Measurements from ENCODE around the gene LCN1. TPM values are rescaled to one million over a fixed set of nuclear protein-coding genes. Genes with fewer than 3 reads are reported as not detected.

The LCN1 gene
- total RNA-seq, 1 donor from 2014 or later, result not detected

- ATAC-seq (no peak), DNase-seq (no peak)
- intact Hi-C loops (cut with micrococcal nuclease), result no loop called here
Observed at GRCh38 chr9:135561391-135562234, 40.4 kb downstream of the LCN1 start, which contains the start of gene PAEP. TSS of gene PAEP (plus strand) at chr9:135561756.

GRCh38 chr9:135562235-135562745 lies 41.0 kb downstream of the LCN1 start:
- no peak for ATAC-seq
- intact Hi-C loops (cut with micrococcal nuclease), result no loop called here

GRCh38 chr9:135563039-135563476 lies 41.8 kb downstream of the LCN1 start:
- ATAC-seq, result no peak
- intact Hi-C loops (cut with micrococcal nuclease), result no loop called here

More at GRCh38 chr9:135562235-135562745, 41.0 kb downstream of the LCN1 start:
- DNase-seq, result no peak

DNA sequence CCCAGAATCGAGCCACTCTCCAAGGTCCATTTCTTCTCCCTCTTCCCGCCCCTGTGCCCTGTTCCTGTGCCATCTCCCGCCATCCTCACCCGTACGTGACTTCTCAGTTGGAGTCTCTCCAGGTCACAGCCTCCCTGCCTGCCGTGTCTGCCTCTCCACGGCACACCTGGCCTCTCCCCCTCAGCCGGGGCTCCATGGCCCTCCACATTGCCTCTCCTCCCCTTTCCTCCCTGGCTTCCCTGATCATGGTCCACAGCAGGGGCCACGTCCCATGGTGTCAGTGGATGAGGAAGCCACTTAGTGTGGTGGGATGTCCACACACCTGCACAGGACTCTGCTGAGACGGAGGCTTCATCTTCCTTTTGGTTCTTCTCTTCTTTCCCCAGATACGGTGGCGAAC lies 42.6 kb downstream of the LCN1 start:
- no peak for DNase-seq
- intact Hi-C loops (cut with micrococcal nuclease), result no loop called here
- no peak for ATAC-seq

More at GRCh38 chr9:135563039-135563476, 41.8 kb downstream of the LCN1 start:
- DNase-seq, result no peak

- intact Hi-C loops (cut with micrococcal nuclease), result no loop called here
- no peak for DNase-seq
Observed at GRCh38 chr9:135565141-135565628, 43.9 kb downstream of the LCN1 start.

DNA sequence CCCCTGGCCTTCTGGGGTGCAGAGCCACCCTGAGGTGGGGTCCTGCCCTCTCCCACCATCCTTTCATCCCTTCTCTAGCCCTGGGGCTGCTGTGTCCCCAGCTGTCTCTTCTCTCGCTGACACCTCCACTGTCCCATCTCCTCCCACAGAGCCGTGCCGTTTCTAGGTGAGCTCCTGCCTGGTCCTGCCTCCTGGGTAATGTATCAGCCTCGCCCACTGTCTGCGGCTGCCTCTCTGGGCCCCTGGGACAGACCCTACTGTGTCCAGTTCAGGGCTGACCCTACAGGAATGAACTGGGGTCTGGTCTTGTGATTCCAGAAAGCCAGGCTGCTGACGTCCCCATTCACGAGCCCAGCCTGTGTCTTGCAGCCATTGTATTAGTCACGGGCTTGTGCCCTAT lies 44.4 kb downstream of the LCN1 start:
- ATAC-seq (no peak), DNase-seq (no peak)
- intact Hi-C loops (cut with micrococcal nuclease), result no loop called here

More at GRCh38 chr9:135565141-135565628, 43.9 kb downstream of the LCN1 start:
- no peak for ATAC-seq

DNA sequence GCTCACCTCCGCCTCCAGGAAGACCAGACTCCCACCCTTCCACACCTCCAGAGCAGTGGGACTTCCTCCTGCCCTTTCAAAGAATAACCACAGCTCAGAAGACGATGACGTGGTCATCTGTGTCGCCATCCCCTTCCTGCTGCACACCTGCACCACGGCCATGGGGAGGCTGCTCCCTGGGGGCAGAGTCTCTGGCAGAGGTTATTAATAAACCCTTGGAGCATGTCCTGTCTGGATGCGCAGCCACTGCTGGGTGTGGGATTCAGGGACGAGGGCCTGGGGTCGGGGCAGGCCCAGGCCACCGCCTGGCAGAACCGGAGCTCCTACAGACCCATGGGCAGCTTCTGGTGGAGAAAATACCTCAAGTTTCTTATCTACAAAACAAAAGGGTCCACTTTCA lies 45.3 kb downstream of the LCN1 start:
- intact Hi-C loops (cut with micrococcal nuclease), result no loop called here
- DNase-seq (no peak), ATAC-seq (no peak)

DNA sequence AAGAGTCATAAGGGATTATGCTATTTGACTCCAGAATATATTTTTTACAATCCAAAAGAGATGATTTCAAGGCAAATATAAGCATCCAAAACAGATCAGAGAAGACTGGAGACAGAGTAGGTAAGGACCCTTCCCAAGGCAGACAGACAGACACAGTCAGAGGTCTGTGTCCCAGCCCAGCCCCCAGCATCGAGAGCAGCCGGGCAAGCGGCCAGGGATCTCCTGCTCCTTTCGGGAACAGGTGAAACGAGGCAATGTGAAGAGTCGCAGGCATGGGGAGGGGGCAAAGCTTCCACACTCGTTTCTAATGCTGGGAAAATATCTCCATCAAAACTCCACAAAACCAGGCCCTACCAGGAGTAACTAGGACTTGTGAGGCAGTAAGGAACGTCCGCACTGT lies 46.1 kb downstream of the LCN1 start:
- intact Hi-C loops (cut with micrococcal nuclease), result no loop called here
- ATAC-seq, result no peak
- no peak for DNase-seq

GRCh38 chr9:135568026-135568425 lies 46.8 kb downstream of the LCN1 start:
- no peak for ATAC-seq
- no peak for DNase-seq
- intact Hi-C loops (cut with micrococcal nuclease), result no loop called here

GRCh38 chr9:135570456-135570855 lies 49.2 kb downstream of the LCN1 start:
- intact Hi-C loops (cut with micrococcal nuclease), result no loop called here
- DNase-seq (no peak), ATAC-seq (no peak)

DNA sequence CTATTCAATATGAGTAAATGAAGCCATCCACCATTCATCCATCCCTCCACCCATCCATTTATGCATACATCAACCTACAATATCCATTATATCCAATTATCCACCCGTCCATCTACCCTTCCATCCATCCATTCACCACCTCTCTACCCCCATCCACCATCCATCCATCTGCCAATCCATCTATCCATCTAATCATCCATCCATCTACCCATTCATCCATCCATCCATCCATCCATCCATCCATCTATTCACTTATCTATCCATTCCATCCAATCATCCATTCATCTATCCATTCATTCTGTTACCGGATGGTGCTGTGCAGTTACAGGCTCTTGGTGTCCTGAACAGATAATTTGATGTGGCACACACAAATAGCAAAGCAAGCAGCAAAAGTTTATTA lies 51.0 kb downstream of the LCN1 start:
- DNase-seq, result no peak
- no peak for ATAC-seq
- intact Hi-C loops (cut with micrococcal nuclease), result no loop called here

DNA sequence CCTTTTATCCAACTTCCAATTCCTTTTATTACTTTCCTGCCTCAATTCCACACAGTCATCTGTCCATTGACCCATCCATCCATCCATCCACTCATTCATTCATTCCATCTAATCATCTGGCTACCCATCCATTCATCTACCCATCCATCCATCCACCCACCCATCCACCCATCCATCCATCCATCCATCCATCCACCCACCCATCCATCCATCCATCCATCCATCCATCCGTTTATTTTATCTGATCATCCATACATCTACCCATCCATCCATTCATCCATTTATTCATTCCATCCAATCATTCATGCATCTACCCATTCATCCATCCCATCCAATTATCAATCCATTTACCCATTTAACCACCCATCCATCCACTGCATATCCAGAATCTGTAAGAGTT lies 51.9 kb downstream of the LCN1 start:
- intact Hi-C loops (cut with micrococcal nuclease), result no loop called here
- ATAC-seq (no peak), DNase-seq (no peak)

GRCh38 chr9:135574331-135574730 lies 53.1 kb downstream of the LCN1 start:
- intact Hi-C loops (cut with micrococcal nuclease), result no loop called here
- no peak for DNase-seq
- no peak for ATAC-seq

- DNase-seq (no peak), ATAC-seq (no peak)
- intact Hi-C loops (cut with micrococcal nuclease), result no loop called here
Observed at GRCh38 chr9:135574943-135575342, 53.7 kb downstream of the LCN1 start.

Other genes starting within 250 kb of the LCN1 start
- 23.3 TPM for gene PPP1R26, start 41.7 kb upstream of the LCN1 start, total RNA-seq
- gene MRPS2, start 20.8 kb upstream of the LCN1 start, total RNA-seq, result 49.8 TPM
- not detected for gene OBP2A, start 24.7 kb downstream of the LCN1 start, total RNA-seq
- not detected for gene PAEP, start 40.3 kb downstream of the LCN1 start, total RNA-seq
- not detected for gene GLT6D1, start 118.1 kb downstream of the LCN1 start, total RNA-seq
- gene LCN9, start 141.9 kb downstream of the LCN1 start, total RNA-seq, result not detected
- gene SOHLH1, start 178.0 kb downstream of the LCN1 start, total RNA-seq, result not detected
- 3.1 TPM for gene KCNT1, start 180.7 kb downstream of the LCN1 start, total RNA-seq

Data from left ventricle myocardium superior (tissue), 1 donor.